ENCODE data around the gene CPHXL2. TPM values are rescaled to one million over a fixed set of nuclear protein-coding genes. Genes with fewer than 3 reads are reported as not detected.

The CPHXL2 gene
- total RNA-seq (ENCODE audit: unreplicated experiment) = not detected
- long read RNA-seq = 0 reads

- TF ChIP-seq CTCF (IDR thresholded peaks at IDR 0.05; ENCODE audit: unreplicated experiment) = no peak
- Mint-ChIP-seq H3K27me3 (ENCODE audit: unreplicated experiment) (peaks cover 1% of the 10 kb centered on the region), H3K4me1 (ENCODE audit: unreplicated experiment) (peaks cover 7% of the 10 kb centered on the region), H3K36me3 (ENCODE audit: low read depth, unreplicated experiment) (peaks cover under 1% of the 10 kb centered on the region), H3K27ac (ENCODE audit: unreplicated experiment) (no peak within 1 kb of the TSS), H3K4me3 (ENCODE audit: unreplicated experiment) (no peak within 1 kb of the TSS), H3K9me3 (ENCODE audit: unreplicated experiment) (peaks cover 11% of the 10 kb centered on the region)
- no peak for DNase-seq (ENCODE audit: low spot score)
These were observed at the start of gene CPHXL2 for GRCh38 chr16:75676909-75677308. CPHXL2 (minus strand) TSS chr16:75677009; CDS start chr16:75676999, 10 bp downstream.

- no peaks in the 10 kb centered on the region for H3K36me3 Mint-ChIP-seq (ENCODE audit: low read depth, unreplicated experiment)
- peaks cover 2% of the 10 kb centered on the region for H3K27me3 Mint-ChIP-seq (ENCODE audit: unreplicated experiment)
- no peak within 1 kb of the TSS for H3K4me3 Mint-ChIP-seq (ENCODE audit: unreplicated experiment)
- H3K9me3 Mint-ChIP-seq (ENCODE audit: unreplicated experiment) = peaks cover 7% of the 10 kb centered on the region
- no peak for DNase-seq (ENCODE audit: low spot score)
- no peak for TF ChIP-seq CTCF (IDR thresholded peaks at IDR 0.05; ENCODE audit: unreplicated experiment)
- no peak within 1 kb of the TSS for H3K27ac Mint-ChIP-seq (ENCODE audit: unreplicated experiment)
- H3K4me1 Mint-ChIP-seq (ENCODE audit: unreplicated experiment) = no peaks in the 10 kb centered on the region
These were observed 49.6 kb upstream of the CPHXL2 start, which contains the start of gene CPHXL for GRCh38 chr16:75726390-75726789. CPHXL (minus strand) TSS chr16:75726490; CDS start chr16:75726442, 48 bp downstream.

- Mint-ChIP-seq H3K27ac (ENCODE audit: unreplicated experiment) (no peak overlapping the region), H3K36me3 (ENCODE audit: low read depth, unreplicated experiment) (no peaks in the 10 kb centered on the region), H3K9me3 (ENCODE audit: unreplicated experiment) (peaks cover 13% of the 10 kb centered on the region), H3K27me3 (ENCODE audit: unreplicated experiment) (no peaks in the 10 kb centered on the region), H3K4me1 (ENCODE audit: unreplicated experiment) (no peaks in the 10 kb centered on the region), H3K4me3 (ENCODE audit: unreplicated experiment) (no peak overlapping the region)
- no peak for DNase-seq (ENCODE audit: low spot score)
- TF ChIP-seq CTCF (IDR thresholded peaks at IDR 0.05; ENCODE audit: unreplicated experiment) = no peak
These were observed 41.6 kb upstream of the CPHXL2 start for GRCh38 chr16:75718452-75718851.

- no peak overlapping the region for H3K4me3 Mint-ChIP-seq (ENCODE audit: unreplicated experiment)
- no peak overlapping the region for H3K27ac Mint-ChIP-seq (ENCODE audit: unreplicated experiment)
- H3K4me1 Mint-ChIP-seq (ENCODE audit: unreplicated experiment) = no peaks in the 10 kb centered on the region
- no peak for TF ChIP-seq CTCF (IDR thresholded peaks at IDR 0.05; ENCODE audit: unreplicated experiment)
- H3K9me3 Mint-ChIP-seq (ENCODE audit: unreplicated experiment) = peaks cover 19% of the 10 kb centered on the region
- DNase-seq (ENCODE audit: low spot score) = no peak
- no peaks in the 10 kb centered on the region for H3K36me3 Mint-ChIP-seq (ENCODE audit: low read depth, unreplicated experiment)
- H3K27me3 Mint-ChIP-seq (ENCODE audit: unreplicated experiment) = no peaks in the 10 kb centered on the region
These were observed 37.9 kb upstream of the CPHXL2 start for GRCh38 chr16:75714661-75715060.

- no peaks in the 10 kb centered on the region for H3K4me1 Mint-ChIP-seq (ENCODE audit: unreplicated experiment)
- no peak for DNase-seq (ENCODE audit: low spot score)
- TF ChIP-seq CTCF (IDR thresholded peaks at IDR 0.05; ENCODE audit: unreplicated experiment) = no peak
- peaks cover 2% of the 10 kb centered on the region for H3K27me3 Mint-ChIP-seq (ENCODE audit: unreplicated experiment)
- H3K4me3 Mint-ChIP-seq (ENCODE audit: unreplicated experiment) = no peak overlapping the region
- no peaks in the 10 kb centered on the region for H3K36me3 Mint-ChIP-seq (ENCODE audit: low read depth, unreplicated experiment)
- H3K9me3 Mint-ChIP-seq (ENCODE audit: unreplicated experiment) = peaks cover 10% of the 10 kb centered on the region
- H3K27ac Mint-ChIP-seq (ENCODE audit: unreplicated experiment) = no peak overlapping the region
These were observed 33.5 kb upstream of the CPHXL2 start for GRCh38 chr16:75710344-75710743.

Data from endothelial cell (in vitro differentiated cells).